WTC11 (cell line): Measurements from ENCODE around the gene TMEM30A.

ENCODE experiments used
- SMAD3 ChIP-seq: sonication (generic); formaldehyde crosslinking; IDR thresholded peaks from 2 replicates; pipeline ENCODE4 v1.8.0; 2022; ENCODE audit warnings: missing genetic modification reagents, mild to moderate bottlenecking, borderline replicate concordance
- SMAD4 ChIP-seq: sonication (generic); formaldehyde crosslinking; IDR thresholded peaks from 2 replicates; pipeline ENCODE4 v1.8.0; 2022; ENCODE audit warnings: mild to moderate bottlenecking, missing genetic modification reagents
- ZNF121 ChIP-seq: sonication (generic); formaldehyde crosslinking; IDR thresholded peaks from 2 replicates; pipeline ENCODE4 v1.8.0; 2023; ENCODE audit warnings: missing genetic modification reagents
- ZNF138 ChIP-seq: sonication (generic); formaldehyde crosslinking; conservative IDR thresholded peaks from 2 replicates; pipeline ENCODE4 v1.8.1; 2022; ENCODE audit warnings: mild to moderate bottlenecking, moderate library complexity, missing genetic modification reagents
- ZNF219 ChIP-seq: sonication (generic); formaldehyde crosslinking; IDR thresholded peaks from 2 replicates; pipeline ENCODE4 v1.8.0; 2023; ENCODE audit warnings: missing genetic modification reagents, mild to moderate bottlenecking, borderline replicate concordance
- TF ChIP-seq, protein P1 (sequence below): sonication (generic); formaldehyde crosslinking; IDR thresholded peaks from 2 replicates; pipeline ENCODE4 v1.8.1; 2023; ENCODE audit warnings: mild to moderate bottlenecking, missing genetic modification reagents, moderate library complexity
- TF ChIP-seq, protein P2 (sequence below): sonication (generic); formaldehyde crosslinking; conservative IDR thresholded peaks from 2 replicates; pipeline ENCODE4 v1.8.1; 2022; ENCODE audit warnings: mild to moderate bottlenecking, missing genetic modification reagents
- TF ChIP-seq, protein P3 (sequence below): fragments of 200-600 bp; IDR thresholded peaks from 2 replicates; pipeline ENCODE4 v1.8.0; 2022; ENCODE audit warnings: antibody characterized with exemption
- TF ChIP-seq, protein P4 (sequence below): sonication (generic); formaldehyde crosslinking; IDR thresholded peaks from 2 replicates; pipeline ENCODE4 v1.8.1; 2022; ENCODE audit warnings: low read depth, mild to moderate bottlenecking, moderate library complexity, missing genetic modification reagents, borderline replicate concordance

DNA sequence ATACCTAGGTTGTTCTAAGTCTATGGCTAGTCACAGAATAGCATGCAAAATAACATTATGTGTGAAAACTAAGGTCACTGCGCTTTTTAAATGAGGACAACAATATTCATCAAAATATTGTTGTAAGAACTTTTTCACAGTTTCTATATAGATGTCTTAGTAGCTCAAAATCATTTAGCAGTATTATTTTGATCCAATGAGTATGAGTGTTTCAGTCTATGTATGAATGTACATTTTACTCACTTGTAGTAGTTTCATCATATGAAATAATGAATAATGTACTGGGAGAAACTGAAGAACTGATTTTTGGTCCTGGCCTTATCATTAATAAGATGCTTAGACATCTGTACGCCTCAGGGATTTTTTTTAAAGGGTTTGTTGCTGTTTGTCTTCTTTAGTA lies 16.5 kb upstream of the TMEM30A start:
- TF ChIP-seq, protein P1, sequence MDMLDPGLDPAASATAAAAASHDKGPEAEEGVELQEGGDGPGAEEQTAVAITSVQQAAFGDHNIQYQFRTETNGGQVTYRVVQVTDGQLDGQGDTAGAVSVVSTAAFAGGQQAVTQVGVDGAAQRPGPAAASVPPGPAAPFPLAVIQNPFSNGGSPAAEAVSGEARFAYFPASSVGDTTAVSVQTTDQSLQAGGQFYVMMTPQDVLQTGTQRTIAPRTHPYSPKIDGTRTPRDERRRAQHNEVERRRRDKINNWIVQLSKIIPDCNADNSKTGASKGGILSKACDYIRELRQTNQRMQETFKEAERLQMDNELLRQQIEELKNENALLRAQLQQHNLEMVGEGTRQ (CRISPR knock-in tag), result no peak
- TF ChIP-seq, protein P2, sequence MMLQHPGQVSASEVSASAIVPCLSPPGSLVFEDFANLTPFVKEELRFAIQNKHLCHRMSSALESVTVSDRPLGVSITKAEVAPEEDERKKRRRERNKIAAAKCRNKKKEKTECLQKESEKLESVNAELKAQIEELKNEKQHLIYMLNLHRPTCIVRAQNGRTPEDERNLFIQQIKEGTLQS, result no peak
- no peak for TF ChIP-seq SMAD3 (CRISPR knock-in tag)
- TF ChIP-seq, protein P3, sequence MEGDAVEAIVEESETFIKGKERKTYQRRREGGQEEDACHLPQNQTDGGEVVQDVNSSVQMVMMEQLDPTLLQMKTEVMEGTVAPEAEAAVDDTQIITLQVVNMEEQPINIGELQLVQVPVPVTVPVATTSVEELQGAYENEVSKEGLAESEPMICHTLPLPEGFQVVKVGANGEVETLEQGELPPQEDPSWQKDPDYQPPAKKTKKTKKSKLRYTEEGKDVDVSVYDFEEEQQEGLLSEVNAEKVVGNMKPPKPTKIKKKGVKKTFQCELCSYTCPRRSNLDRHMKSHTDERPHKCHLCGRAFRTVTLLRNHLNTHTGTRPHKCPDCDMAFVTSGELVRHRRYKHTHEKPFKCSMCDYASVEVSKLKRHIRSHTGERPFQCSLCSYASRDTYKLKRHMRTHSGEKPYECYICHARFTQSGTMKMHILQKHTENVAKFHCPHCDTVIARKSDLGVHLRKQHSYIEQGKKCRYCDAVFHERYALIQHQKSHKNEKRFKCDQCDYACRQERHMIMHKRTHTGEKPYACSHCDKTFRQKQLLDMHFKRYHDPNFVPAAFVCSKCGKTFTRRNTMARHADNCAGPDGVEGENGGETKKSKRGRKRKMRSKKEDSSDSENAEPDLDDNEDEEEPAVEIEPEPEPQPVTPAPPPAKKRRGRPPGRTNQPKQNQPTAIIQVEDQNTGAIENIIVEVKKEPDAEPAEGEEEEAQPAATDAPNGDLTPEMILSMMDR, result no peak
- no peak for TF ChIP-seq SMAD4 (CRISPR knock-in tag)
- TF ChIP-seq ZNF121 (CRISPR knock-in tag), result no peak
- TF ChIP-seq, protein P4, sequence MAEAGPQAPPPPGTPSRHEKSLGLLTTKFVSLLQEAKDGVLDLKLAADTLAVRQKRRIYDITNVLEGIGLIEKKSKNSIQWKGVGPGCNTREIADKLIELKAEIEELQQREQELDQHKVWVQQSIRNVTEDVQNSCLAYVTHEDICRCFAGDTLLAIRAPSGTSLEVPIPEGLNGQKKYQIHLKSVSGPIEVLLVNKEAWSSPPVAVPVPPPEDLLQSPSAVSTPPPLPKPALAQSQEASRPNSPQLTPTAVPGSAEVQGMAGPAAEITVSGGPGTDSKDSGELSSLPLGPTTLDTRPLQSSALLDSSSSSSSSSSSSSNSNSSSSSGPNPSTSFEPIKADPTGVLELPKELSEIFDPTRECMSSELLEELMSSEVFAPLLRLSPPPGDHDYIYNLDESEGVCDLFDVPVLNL, result no peak
- no peak for TF ChIP-seq ZNF219
- TF ChIP-seq ZNF138, result no peak
